GM19452 (cell line): ENCODE measurements around the gene FNDC3B.

Experiments used
- ATAC-seq: cut with Tn5 transposase; IDR thresholded peaks from one replicate; pipeline ENCODE4 v1.9.1; 2021; ENCODE audit not compliant: unreplicated experiment

FNDC3B gene

GRCh38 chr3:172410702-172411477 is 371.5 kb downstream of the FNDC3B start:
- no peak for ATAC-seq

GRCh38 chr3:172411478-172411947 is 372.1 kb downstream of the FNDC3B start:
- no peak for ATAC-seq

GRCh38 chr3:172415323-172415722 is 375.9 kb downstream of the FNDC3B start:
- ATAC-seq, result no peak

- ATAC-seq, result no peak
Observed at GRCh38 chr3:172437713-172438112, 398.3 kb downstream of the FNDC3B start.

GRCh38 chr3:172438186-172438585 is 398.8 kb downstream of the FNDC3B start:
- ATAC-seq, result no peak

GRCh38 chr3:172441581-172441980 is 402.2 kb downstream of the FNDC3B start:
- ATAC-seq, result no peak

- no peak for ATAC-seq
Observed at GRCh38 chr3:172442606-172443005, 403.2 kb downstream of the FNDC3B start.

- ATAC-seq, result no peak
Observed at GRCh38 chr3:172444821-172445220, 405.4 kb downstream of the FNDC3B start.

- ATAC-seq, result no peak
Observed at GRCh38 chr3:172446198-172446597, 406.8 kb downstream of the FNDC3B start.

GRCh38 chr3:172447611-172448579 is 408.5 kb downstream of the FNDC3B start, which contains the start of gene GHSR:
GHSR (minus strand) TSS chr3:172448456; CDS start chr3:172448413, 43 bp downstream.
- ATAC-seq, result no peak

GRCh38 chr3:172448661-172449465 is 409.5 kb downstream of the FNDC3B start:
- ATAC-seq, result no peak

- ATAC-seq, result no peak
Observed at GRCh38 chr3:172449466-172450149, 410.2 kb downstream of the FNDC3B start.
